Measurements from ENCODE around the gene ARHGEF6. TPM values are rescaled to one million over a fixed set of nuclear protein-coding genes. Genes with fewer than 3 reads are reported as not detected.

Gene ARHGEF6, protein sequence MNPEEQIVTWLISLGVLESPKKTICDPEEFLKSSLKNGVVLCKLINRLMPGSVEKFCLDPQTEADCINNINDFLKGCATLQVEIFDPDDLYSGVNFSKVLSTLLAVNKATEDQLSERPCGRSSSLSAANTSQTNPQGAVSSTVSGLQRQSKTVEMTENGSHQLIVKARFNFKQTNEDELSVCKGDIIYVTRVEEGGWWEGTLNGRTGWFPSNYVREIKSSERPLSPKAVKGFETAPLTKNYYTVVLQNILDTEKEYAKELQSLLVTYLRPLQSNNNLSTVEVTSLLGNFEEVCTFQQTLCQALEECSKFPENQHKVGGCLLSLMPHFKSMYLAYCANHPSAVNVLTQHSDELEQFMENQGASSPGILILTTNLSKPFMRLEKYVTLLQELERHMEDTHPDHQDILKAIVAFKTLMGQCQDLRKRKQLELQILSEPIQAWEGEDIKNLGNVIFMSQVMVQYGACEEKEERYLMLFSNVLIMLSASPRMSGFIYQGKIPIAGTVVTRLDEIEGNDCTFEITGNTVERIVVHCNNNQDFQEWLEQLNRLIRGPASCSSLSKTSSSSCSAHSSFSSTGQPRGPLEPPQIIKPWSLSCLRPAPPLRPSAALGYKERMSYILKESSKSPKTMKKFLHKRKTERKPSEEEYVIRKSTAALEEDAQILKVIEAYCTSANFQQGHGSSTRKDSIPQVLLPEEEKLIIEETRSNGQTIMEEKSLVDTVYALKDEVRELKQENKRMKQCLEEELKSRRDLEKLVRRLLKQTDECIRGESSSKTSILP
- total RNA-seq (2014; rRNA removed; shearing (Covaris generic)) (50.8 and 52.3 TPM in 2 replicates), total RNA-seq (2022) (64.5 and 79.5 TPM in 2 replicates), Bru-seq, nascent RNA (percentile 78 among the genes with signal in this experiment), BruChase-seq, experiment 1, labeled RNA remaining after a 6-hour chase (percentile 87 among the genes with signal in this experiment), BruChase-seq, experiment 2, labeled RNA remaining after a 2-hour chase (percentile 77 among the genes with signal in this experiment)
- long read RNA-seq, full-length matches to known transcripts: 56 of 124 reads
- long read RNA-seq, partial matches to known transcripts: 12 of 124 reads
- long read RNA-seq, other reads (novel, unspliced or antisense): 56 of 124 reads

DNA sequence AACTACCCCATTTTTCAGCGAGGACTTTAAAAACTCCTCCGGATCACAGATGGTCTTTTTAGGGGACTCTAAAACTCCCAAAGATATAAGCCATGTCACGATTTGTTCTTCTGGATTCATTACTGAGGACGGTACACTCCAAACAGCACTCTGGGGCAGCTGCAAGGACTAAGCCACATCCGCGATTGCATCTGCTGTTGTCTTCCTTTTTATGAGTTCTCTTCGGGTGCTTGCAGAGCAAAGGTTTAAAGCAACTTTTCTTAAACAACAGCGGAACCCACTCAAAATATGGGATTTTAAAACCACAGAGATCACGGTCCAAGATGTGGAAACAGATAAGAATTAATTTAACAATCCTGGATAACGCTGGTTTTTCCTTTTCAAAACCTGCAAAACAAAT, at the start of gene ARHGEF6:
Gene ARHGEF6, minus strand, starts transcription at position 170 of the 400 bp plus-strand sequence. Its CDS starts 50 bp downstream, at position 120.
- POLR2A ChIA-PET: interaction anchor here (0.6 to 1.3 kb wide), 2 partner anchors 15 to 91 kb away, joined by 4 to 5 read pairs; no protein-coding TSS in a partner anchor
- Histone ChIP-seq H2AFZ (ENCODE audit: low read length) (peak within 1 kb of the TSS; percentile 79; the same call in 1 of the 2 replicates), H4K20me1 (ENCODE audit: insufficient read depth, low read length) (no peaks in the 10 kb centered on the region), H3K27ac (ENCODE audit: low read depth, low read length, poor library complexity, severe bottlenecking) (peak within 1 kb of the TSS; percentile 89), H3K4me2 (ENCODE audit: low read length) (peak within 1 kb of the TSS; percentile 68), H3K9me3 (ENCODE audit: low read length) (no peaks in the 10 kb centered on the region), H3K4me3 (ENCODE audit: low read depth, low read length, poor library complexity, severe bottlenecking) (peak within 1 kb of the TSS; percentile 80), H3K4me1 (ENCODE audit: insufficient read depth, low read length, poor library complexity, severe bottlenecking) (peaks cover 64% of the 10 kb centered on the region), H3K36me3 (ENCODE audit: insufficient read depth, low read length) (peaks cover 4% of the 10 kb centered on the region; the same call in 1 of the 2 replicates), H3K9me2 (ENCODE audit: insufficient read depth, low read length) (no peaks in the 10 kb centered on the region), H3K79me2 (ENCODE audit: insufficient read depth, low read depth, low read length) (peaks cover 49% of the 10 kb centered on the region)
- CTCF ChIA-PET (ENCODE audit: unreplicated experiment): no interaction called here
- peak; percentile 74 for DNase-seq (ENCODE audit: low spot score)
- no TSS peak for BruUV-seq (replicated peaks)
- TF ChIP-seq, protein P1, sequence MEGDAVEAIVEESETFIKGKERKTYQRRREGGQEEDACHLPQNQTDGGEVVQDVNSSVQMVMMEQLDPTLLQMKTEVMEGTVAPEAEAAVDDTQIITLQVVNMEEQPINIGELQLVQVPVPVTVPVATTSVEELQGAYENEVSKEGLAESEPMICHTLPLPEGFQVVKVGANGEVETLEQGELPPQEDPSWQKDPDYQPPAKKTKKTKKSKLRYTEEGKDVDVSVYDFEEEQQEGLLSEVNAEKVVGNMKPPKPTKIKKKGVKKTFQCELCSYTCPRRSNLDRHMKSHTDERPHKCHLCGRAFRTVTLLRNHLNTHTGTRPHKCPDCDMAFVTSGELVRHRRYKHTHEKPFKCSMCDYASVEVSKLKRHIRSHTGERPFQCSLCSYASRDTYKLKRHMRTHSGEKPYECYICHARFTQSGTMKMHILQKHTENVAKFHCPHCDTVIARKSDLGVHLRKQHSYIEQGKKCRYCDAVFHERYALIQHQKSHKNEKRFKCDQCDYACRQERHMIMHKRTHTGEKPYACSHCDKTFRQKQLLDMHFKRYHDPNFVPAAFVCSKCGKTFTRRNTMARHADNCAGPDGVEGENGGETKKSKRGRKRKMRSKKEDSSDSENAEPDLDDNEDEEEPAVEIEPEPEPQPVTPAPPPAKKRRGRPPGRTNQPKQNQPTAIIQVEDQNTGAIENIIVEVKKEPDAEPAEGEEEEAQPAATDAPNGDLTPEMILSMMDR (conservative IDR thresholded peaks at IDR 0.05; ENCODE audit: low read length): no peak
- TF ChIP-seq EZH2phosphoT487 (IDR thresholded peaks at IDR 0.05; ENCODE audit: borderline replicate concordance, low read depth, low read length): no peak
- intact Hi-C loops (cut with micrococcal nuclease; ENCODE audit: unreplicated experiment): loop anchor here (1.0 to 10.0 kb wide), 4 partner anchors 100 to 806 kb away; partner anchors contain the start of genes HTATSF1, MMGT1 and RBMX

- Histone ChIP-seq H4K20me1 (ENCODE audit: insufficient read depth, low read length) (no peaks in the 10 kb centered on the region), H3K4me2 (ENCODE audit: low read length) (no peak overlapping the region), H3K79me2 (ENCODE audit: insufficient read depth, low read depth, low read length) (no peaks in the 10 kb centered on the region), H3K4me3 (ENCODE audit: low read depth, low read length, poor library complexity, severe bottlenecking) (no peak overlapping the region), H3K4me1 (ENCODE audit: insufficient read depth, low read length, poor library complexity, severe bottlenecking) (no peaks in the 10 kb centered on the region), H3K9me3 (ENCODE audit: low read length) (no peaks in the 10 kb centered on the region), H2AFZ (ENCODE audit: low read length) (no peak overlapping the region), H3K9me2 (ENCODE audit: insufficient read depth, low read length) (no peaks in the 10 kb centered on the region), H3K27ac (ENCODE audit: low read depth, low read length, poor library complexity, severe bottlenecking) (no peak overlapping the region), H3K36me3 (ENCODE audit: insufficient read depth, low read length) (no peaks in the 10 kb centered on the region)
- intact Hi-C loops (cut with micrococcal nuclease; ENCODE audit: unreplicated experiment): no loop called here
- ChIA-PET CTCF (ENCODE audit: unreplicated experiment) (no interaction called here), POLR2A (no interaction called here)
- no TSS peak for BruUV-seq (replicated peaks)
- no peak for TF ChIP-seq EZH2phosphoT487 (IDR thresholded peaks at IDR 0.05; ENCODE audit: borderline replicate concordance, low read depth, low read length)
- TF ChIP-seq, protein P1 (conservative IDR thresholded peaks at IDR 0.05; ENCODE audit: low read length): no peak
- DNase-seq (ENCODE audit: low spot score): no peak
Observed at GRCh38 chrX:136829413-136829812, 48.7 kb upstream of the ARHGEF6 start.
